M059J (cell line): ENCODE measurements around the gene ARSI. TPM values are rescaled to one million over a fixed set of nuclear protein-coding genes. Genes with fewer than 3 reads are reported as not detected.

Experiments
- DNase-seq: peaks from one replicate; pipeline ENCODE4 v3.0.0-alpha.2; 2012; ENCODE audit warnings: low read depth
- total RNA-seq: library from RNA; depleted of rRNA; stranded (reverse); fragments of >200 nt; shearing (Covaris generic); gene quantifications from 2 replicates; pipeline ENCODE4 v1.2.3, GENCODE V29; 2014; rRNA removed

ARSI gene
- total RNA-seq, 1 experiment from 2014 or later, result 51.2 TPM

DNA sequence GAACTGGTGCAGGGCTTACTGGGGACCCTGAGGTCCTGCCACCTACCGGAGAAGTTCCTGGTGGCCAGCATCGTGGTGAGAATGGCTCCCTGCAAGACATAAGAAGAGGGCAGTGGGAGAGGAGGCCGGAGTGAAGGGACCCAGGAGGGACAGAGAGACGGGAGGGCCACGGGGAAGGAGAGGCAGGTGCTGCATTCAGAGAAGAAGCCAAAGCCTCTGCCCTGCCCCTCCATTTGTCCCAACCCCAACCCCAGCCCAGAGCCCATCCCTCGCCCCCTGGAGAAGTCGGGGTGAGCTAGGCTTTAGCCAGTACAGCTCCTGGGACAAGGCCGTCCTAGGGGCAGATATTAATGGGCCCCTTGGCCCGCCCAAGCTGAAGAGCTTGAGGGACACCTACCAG is 55.0 kb downstream of the ARSI start:
- no peak for DNase-seq

- no peak for DNase-seq
Measured at GRCh38 chr5:150246835-150247234, 55.9 kb downstream of the ARSI start.

DNA sequence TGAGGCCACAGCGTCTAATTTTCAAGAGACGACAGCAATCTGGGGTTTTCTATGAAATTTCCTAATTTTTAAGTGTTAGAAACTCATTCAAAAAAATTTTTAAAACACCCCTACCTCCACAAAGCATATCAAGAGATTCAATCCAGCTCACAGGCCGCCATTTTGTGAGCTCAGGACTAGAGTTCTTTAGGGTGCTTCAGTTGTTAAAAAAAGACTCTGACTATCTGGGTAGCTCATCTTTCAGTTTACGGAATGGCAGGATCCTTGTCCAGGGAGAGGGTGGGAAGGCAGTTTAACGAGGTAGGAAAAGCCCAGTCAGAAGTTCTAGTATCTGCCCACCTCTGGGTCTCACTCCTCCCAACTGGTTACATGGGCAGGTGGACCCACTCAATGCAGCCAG is 56.3 kb downstream of the ARSI start:
- DNase-seq, result no peak

Other genes with a start within 250 kb of the ARSI start
- 0.22 and 2.4 TPM in 2 replicates for gene CSF1R, start 216.4 kb downstream of the ARSI start, total RNA-seq
- gene PDGFRB, start 147.1 kb downstream of the ARSI start, total RNA-seq, result 23.5 and 44.4 TPM in 2 replicates
- not detected in 2 replicates for gene CDX1, start 136.1 kb downstream of the ARSI start, total RNA-seq
- gene SLC6A7, start 112.8 kb downstream of the ARSI start, total RNA-seq, result not detected in 2 replicates
- gene CAMK2A, start 13.1 kb downstream of the ARSI start, total RNA-seq, result 0.17 and 1.0 TPM in 2 replicates
- 21.4 and 33.7 TPM in 2 replicates for gene TCOF1, start 54.8 kb upstream of the ARSI start, total RNA-seq
- 1.8 and 6.0 TPM in 2 replicates for gene CD74, start 110.0 kb upstream of the ARSI start, total RNA-seq
- gene RPS14, start 146.8 kb upstream of the ARSI start, total RNA-seq, result 1,412 and 1,643 TPM in 2 replicates
- 24.3 and 44.2 TPM in 2 replicates for gene NDST1, start 205.2 kb upstream of the ARSI start, total RNA-seq